AG04450 (cell line): Measurements from ENCODE around the gene IMP4. TPM values are rescaled to one million over a fixed set of nuclear protein-coding genes. Genes with fewer than 3 reads are reported as not detected.
"Not testable (repeated sequence)": the region's sequence is repeated elsewhere in the genome, so short reads cannot be mapped to it uniquely, and the experiment has no call there.

Experiments
- CTCF ChIA-PET: fragments of 300-600, 350-600 bp; formaldehyde crosslinking; extraction: SDS; loops from one replicate; lab custom pipeline; 2022; ENCODE audit warnings: antibody characterized with exemption, inconsistent platforms; lab: Charles Lee
- POLR2A ChIA-PET: fragments of 350-600 bp; formaldehyde crosslinking; extraction: SDS; loops from one replicate; lab custom pipeline; 2021; ENCODE audit warnings: antibody characterized with exemption, inconsistent platforms; lab: Yijun Ruan, JAX
- DNase-seq: peaks from one replicate; pipeline ENCODE4 v3.0.0-alpha.2; 2011; ENCODE audit warnings: low read depth, low spot score
- H3K27ac ChIP-seq: one replicate; pipeline ENCODE4 v1.5.1; 2012; ENCODE audit warnings: low read depth, low read length, control low read depth
- H3K27me3 ChIP-seq: one replicate; pipeline ENCODE4 v1.6.0; 2012; ENCODE audit warnings: low read length; ENCODE audit not compliant: control insufficient read depth, insufficient read depth
- H3K4me3 ChIP-seq: 2 replicates; pipeline ENCODE4 v1.5.1; 2011; ENCODE audit warnings: mild to moderate bottlenecking, low read depth, low read length, control low read depth
- H3K9me3 ChIP-seq: 2 replicates; pipeline ENCODE4 v1.5.1; 2012; ENCODE audit warnings: low read length; ENCODE audit not compliant: control insufficient read depth, insufficient read depth
- CTCF ChIP-seq: IDR thresholded peaks from 2 replicates; pipeline ENCODE4 v1.5.1; 2011; ENCODE audit warnings: low read depth, low read length, control low read depth, inconsistent platforms
- polyA plus RNA-seq: library from polyadenylated mRNA; depleted of rRNA; stranded (reverse); fragments of >200 nt; gene quantifications from 2 replicates; pipeline ENCODE4 v1.2.3, GENCODE V29; 2011

IMP4 gene
- polyA plus RNA-seq, 1 experiment, result 51.0 TPM

- CTCF ChIA-PET, result interaction anchor here (0.9 to 2.9 kb wide), 2 partner anchors 45 to 147 kb away, joined by 3 to 13 read pairs; partner anchors contain the start of genes MZT2B and SMPD4
- Histone ChIP-seq H3K27me3 (peaks cover 10% of the 10 kb centered on the region), H3K4me3 (no peak overlapping the region), H3K9me3 (no peaks in the 10 kb centered on the region), H3K27ac (no peak overlapping the region)
- POLR2A ChIA-PET, result interaction anchor here (0.5 to 1.1 kb wide), 4 partner anchors 8 to 147 kb away, joined by 3 to 5 read pairs (median 3); partner anchors contain the start of gene SMPD4
- DNase-seq, result no peak
- TF ChIP-seq CTCF, result no peak
These were observed 14.0 kb upstream of the IMP4 start for GRCh38 chr2:130328710-130329109.

- ChIA-PET CTCF (interaction anchor here (0.7 to 5.0 kb wide), 13 partner anchors 9 to 396 kb away, joined by 3 to 35 read pairs (median 5); partner anchors contain the start of genes IMP4, MZT2B and SMPD4), POLR2A (interaction anchor here (0.7 to 1.0 kb wide), 2 partner anchors 10 to 151 kb away, joined by 3 to 6 read pairs; partner anchors contain the start of genes IMP4 and SMPD4)
- DNase-seq, result no peak
- 0 out of 2 replicates have a peak, but pooled peaks cover 2% of the 10 kb centered on the region for H3K9me3 ChIP-seq
- TF ChIP-seq CTCF, result peak; percentile 99
- H3K4me3 ChIP-seq, result no peak overlapping the region
- peaks cover 10% of the 10 kb centered on the region for H3K27me3 ChIP-seq
- no peak overlapping the region for H3K27ac ChIP-seq
These were observed 10.2 kb upstream of the IMP4 start for GRCh38 chr2:130332271-130333073.

- H3K27ac ChIP-seq, H3K27me3 ChIP-seq, POLR2A ChIA-PET, DNase-seq, H3K9me3 ChIP-seq, H3K4me3 ChIP-seq: not testable (repeated sequence)
- CTCF ChIA-PET, result interaction anchor here (0.7 to 5.0 kb wide), 16 partner anchors 9 to 1400 kb away, joined by 3 to 35 read pairs (median 5); partner anchors contain the start of genes IMP4, MZT2B and SMPD4
These were observed 9.4 kb upstream of the IMP4 start for GRCh38 chr2:130333253-130333652.

GRCh38 chr2:130334026-130334425 is 8.7 kb upstream of the IMP4 start:
- Histone ChIP-seq H3K27ac (no peak overlapping the region), H3K4me3 (no peak overlapping the region), H3K27me3 (peaks cover 10% of the 10 kb centered on the region), H3K9me3 (0 out of 2 replicates have a peak, but pooled peaks cover 2% of the 10 kb centered on the region)
- ChIA-PET POLR2A (no interaction called here), CTCF (interaction anchor here (0.5 to 5.0 kb wide), 7 partner anchors 8 to 398 kb away, joined by 3 to 35 read pairs (median 20); partner anchors contain the start of genes IMP4, MZT2B and SMPD4)
- no peak for DNase-seq
- TF ChIP-seq CTCF, result no peak

- DNase-seq, result no peak
- no peak overlapping the region for H3K4me3 ChIP-seq
These were observed 7.5 kb upstream of the IMP4 start for GRCh38 chr2:130335226-130335625.

More at GRCh38 chr2:130335226-130335625, 7.5 kb upstream of the IMP4 start:
- 0 out of 2 replicates have a peak, but pooled peaks cover 2% of the 10 kb centered on the region for H3K9me3 ChIP-seq
- ChIA-PET POLR2A (no interaction called here), CTCF (interaction anchor here (2.8 to 5.0 kb wide), 3 partner anchors 38 to 399 kb away, joined by 20 to 35 read pairs (median 24); partner anchors contain the start of genes MZT2B and SMPD4)
- no peak overlapping the region for H3K27ac ChIP-seq
- peaks cover 10% of the 10 kb centered on the region for H3K27me3 ChIP-seq
- TF ChIP-seq CTCF, result no peak
